Measurements from ENCODE around the gene HSPA12A.

GRCh38 chr10:116787893-116788665 is 45.7 kb upstream of the HSPA12A start:
- TF ChIP-seq CTCF (IDR thresholded peaks at IDR 0.05): peak; percentile 89 to 97 (median 96)
- peak; percentile 13 for TF ChIP-seq POLR2AphosphoS5 (IDR thresholded peaks at IDR 0.05)
- TF ChIP-seq POLR2A (IDR thresholded peaks at IDR 0.05): no peak

Measured in prostate gland (tissue), 2 donors.